IMR-90 (cell line): ENCODE measurements around the gene RRP8. TPM values are rescaled to one million over a fixed set of nuclear protein-coding genes. Genes with fewer than 3 reads are reported as not detected.
A peak's percentile ranks its signal among the peaks of the same experiment; 100 is the strongest.

Experiments
- ELK1 ChIP-seq: fragments of 150-350 bp; IDR thresholded peaks from 2 replicates; pipeline ENCODE4 v1.6.1; 2016; ENCODE audit warnings: low read depth, mild to moderate bottlenecking, low read length, moderate library complexity, borderline replicate concordance
- FOS ChIP-seq: fragments of 150-350 bp; IDR thresholded peaks from 2 replicates; pipeline ENCODE4 v1.6.1; 2016; ENCODE audit warnings: low read depth, low read length
- MAFK ChIP-seq: IDR thresholded peaks from 2 replicates; pipeline ENCODE4 v1.6.1; 2012; ENCODE audit warnings: low read depth, low read length, improper control_type of control experiment
- MAZ ChIP-seq: IDR thresholded peaks from 2 replicates; pipeline ENCODE4 v1.6.1; 2012; ENCODE audit warnings: low read depth, mild to moderate bottlenecking, low read length, improper control_type of control experiment, moderate library complexity, borderline replicate concordance
- POLR2A ChIP-seq: IDR thresholded peaks from 2 replicates; pipeline ENCODE4 v1.6.1; 2012; ENCODE audit warnings: mild to moderate bottlenecking, low read depth, low read length
- RAD21 ChIP-seq: IDR thresholded peaks from 2 replicates; pipeline ENCODE4 v1.6.1; 2012; ENCODE audit warnings: low read length, improper control_type of control experiment
- polyA plus RNA-seq, 3 experiments: library from polyadenylated mRNA; depleted of rRNA; stranded (reverse); fragments of >200 nt; gene quantifications; 2 replicates each; pipeline ENCODE4 v1.2.3, GENCODE V29; 2012; ENCODE audit warnings: low replicate concordance in 1 of 3
- total RNA-seq: library from RNA; depleted of rRNA; stranded (reverse); fragments of >200 nt; gene quantifications from 2 replicates; pipeline ENCODE4 v1.2.3, GENCODE V29; 2012

The RRP8 gene
- total and polyA plus RNA-seq, 2 of the 4 experiments (the other 2 are of a cell fraction): 10.8 to 11.5 TPM

DNA sequence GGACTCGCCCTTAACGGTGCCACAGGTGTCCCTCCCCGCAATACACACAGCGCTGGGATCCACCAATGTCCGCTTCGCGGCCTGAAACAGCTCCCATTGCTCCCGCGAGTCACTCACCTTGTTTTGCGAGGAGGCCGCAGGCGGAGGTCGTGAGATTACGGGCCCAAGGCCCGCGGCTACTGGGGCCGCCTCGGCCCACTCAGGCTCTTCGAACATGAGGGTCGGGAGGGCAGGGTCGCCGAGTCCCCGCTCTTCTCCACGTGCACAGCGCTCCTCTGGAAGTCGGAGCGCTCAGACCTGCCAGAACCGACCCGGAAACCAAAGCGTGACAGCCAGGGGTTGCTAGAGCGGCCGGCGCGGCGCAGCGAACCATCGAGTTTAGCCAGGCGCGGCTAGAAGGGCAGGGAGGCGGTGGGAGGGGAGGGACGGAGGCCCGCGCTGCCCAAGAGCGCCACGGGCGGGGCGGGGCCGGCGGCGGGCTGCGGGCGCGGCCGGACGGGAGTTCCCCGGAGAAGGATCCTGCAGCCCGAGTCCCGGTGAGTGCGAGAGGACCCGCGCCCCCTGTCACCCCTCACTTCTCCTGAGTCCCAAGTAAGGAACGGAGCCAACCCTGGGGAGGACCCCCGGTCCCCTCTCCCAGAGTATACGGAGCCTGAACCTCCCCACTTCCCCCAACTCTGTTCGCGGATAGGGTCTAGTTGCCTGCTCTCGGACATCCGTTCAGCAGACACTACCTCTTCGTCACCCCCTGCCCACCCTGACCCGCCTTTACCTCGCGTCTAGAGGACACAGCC, at the start of gene RRP8, which contains the start of gene ILK (continued):
- TF ChIP-seq ELK1 (no peak), POLR2A (peak; percentile 30; the same call in 1 of the 2 replicates), FOS (no peak), MAZ (peak; percentile 97; the same call in 1 of the 2 replicates), MAFK (no peak), RAD21 (peak; percentile 26)
